ENCODE data around the gene SMO.
"Not testable (repeated sequence)": the region's sequence is repeated elsewhere in the genome, so short reads cannot be mapped to it uniquely, and the experiment has no call there.

GRCh38 chr7:129219166-129219565, 30.7 kb downstream of the SMO start:
- not testable (repeated sequence) for TF ChIP-seq SIN3A (IDR thresholded peaks at IDR 0.05; ENCODE audit: low read depth); POLR2A (IDR thresholded peaks at IDR 0.05; ENCODE audit: borderline replicate concordance, extremely low read depth, insufficient read depth, insufficient read length); CTCF (IDR thresholded peaks at IDR 0.05 in 2 of 3, conservative IDR thresholded peaks at IDR 0.05 in 1 of 3; ENCODE audit: borderline replicate concordance in 1 of 3, insufficient read depth in 1 of 3, low read depth in 2 of 3, low read length in 2 of 3); CBX3 (IDR thresholded peaks at IDR 0.05; ENCODE audit: low read depth)
